ENCODE measurements around the gene FARS2. TPM values are rescaled to one million over a fixed set of nuclear protein-coding genes. Genes with fewer than 3 reads are reported as not detected.

Gene FARS2
- 10 to 100 TPM; 16.4 to 26.1 (median 21.4) TPM for total RNA-seq

GRCh38 chr6:5260661-5261544 lies at the start of gene FARS2, which contains the start of gene LYRM4:
TSS of gene FARS2 (plus strand) at chr6:5261513.
TSS of gene LYRM4 (minus strand) at chr6:5260950. CDS start at chr6:5260733, 217 bp downstream.
- peak; percentile 81 to 82 for DNase-seq (ENCODE audit: low spot score in 2 of 2)
- TF ChIP-seq CTCF (IDR thresholded peaks at IDR 0.05) = peak in 2 of 5 experiments; percentile 29 to 66
- no peak for TF ChIP-seq POLR2A (IDR thresholded peaks at IDR 0.05)
- TF ChIP-seq EP300 (IDR thresholded peaks at IDR 0.05) = peak; percentile 16 to 67
- Histone ChIP-seq H3K27ac (peak within 1 kb of the TSS; percentile 94 to 97 (median 95)), H3K36me3 (peaks cover 0 to 15% (median 0%) of the 10 kb centered on the region in 3 donors), H3K9me3 (no peaks in the 10 kb centered on the region), H3K4me3 (peak within 1 kb of the TSS; percentile 73 to 90 (median 86)), H3K27me3 (no peaks in the 10 kb centered on the region), H3K4me1 (peaks cover 0 to 28% (median 12%) of the 10 kb centered on the region in 4 donors)
- WGBS, 2 donors = 0 to 1% methylated on average over 10 to 48 of the region's 85 CpGs

- 51 to 52% methylated on average over 8 of the region's 8 CpGs for WGBS, 2 donors
- peaks cover 0 to 26% (median 0%) of the 10 kb centered on the region in 3 donors for H3K36me3 ChIP-seq
- no peak overlapping the region for H3K4me3 ChIP-seq
- peak in 1 of 5 experiments; percentile 16 for TF ChIP-seq CTCF (IDR thresholded peaks at IDR 0.05)
- no peak for TF ChIP-seq EP300 (IDR thresholded peaks at IDR 0.05)
- TF ChIP-seq POLR2A (IDR thresholded peaks at IDR 0.05) = no peak
- no peaks in the 10 kb centered on the region for H3K27me3 ChIP-seq
- H3K27ac ChIP-seq = no peak overlapping the region
- no peak for DNase-seq (ENCODE audit: low spot score in 2 of 2)
- peaks cover 0 to 14% (median 2%) of the 10 kb centered on the region in 4 donors for H3K4me1 ChIP-seq
- no peaks in the 10 kb centered on the region for H3K9me3 ChIP-seq
Observed at GRCh38 chr6:5213836-5214235, 47.5 kb upstream of the FARS2 start.

DNA sequence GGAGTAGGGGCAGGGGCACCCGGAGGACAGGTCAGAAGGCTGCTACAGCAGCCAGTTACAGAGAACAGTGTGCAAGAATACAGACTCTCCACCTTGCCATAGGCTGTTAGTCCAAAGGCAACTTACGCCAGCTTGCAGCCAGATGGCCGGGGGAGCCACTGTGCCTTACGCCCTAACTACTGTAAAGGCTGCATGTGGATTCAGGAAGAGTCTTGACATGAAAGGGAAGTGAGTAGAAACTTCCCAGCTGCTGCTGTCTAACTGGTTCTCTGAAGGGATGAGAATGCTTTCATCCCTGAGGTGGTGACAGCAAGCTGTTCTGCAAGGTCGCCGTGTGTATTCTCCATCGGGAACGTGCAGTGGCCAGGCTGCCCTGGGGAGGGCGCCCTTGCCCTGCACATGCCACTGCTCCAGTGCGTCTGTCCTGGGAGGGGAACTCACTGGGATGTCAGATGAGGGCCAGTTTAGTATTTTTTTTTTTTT lies 46.7 kb upstream of the FARS2 start:
- no peaks in the 10 kb centered on the region for H3K9me3 ChIP-seq
- DNase-seq (ENCODE audit: low spot score in 2 of 2) = no peak
- H3K4me1 ChIP-seq = peaks cover 0 to 17% (median 2%) of the 10 kb centered on the region in 4 donors
- no peak overlapping the region for H3K4me3 ChIP-seq
- H3K27ac ChIP-seq = no peak overlapping the region
- no peaks in the 10 kb centered on the region for H3K27me3 ChIP-seq
- peaks cover 0 to 26% (median 0%) of the 10 kb centered on the region in 3 donors for H3K36me3 ChIP-seq
- WGBS, 2 donors = 68 to 73% methylated on average over 10 of the region's 10 CpGs
- TF ChIP-seq POLR2A (IDR thresholded peaks at IDR 0.05) (no peak), CTCF (IDR thresholded peaks at IDR 0.05) (peak; percentile 25 to 48 (median 30)), EP300 (IDR thresholded peaks at IDR 0.05) (no peak)

DNA sequence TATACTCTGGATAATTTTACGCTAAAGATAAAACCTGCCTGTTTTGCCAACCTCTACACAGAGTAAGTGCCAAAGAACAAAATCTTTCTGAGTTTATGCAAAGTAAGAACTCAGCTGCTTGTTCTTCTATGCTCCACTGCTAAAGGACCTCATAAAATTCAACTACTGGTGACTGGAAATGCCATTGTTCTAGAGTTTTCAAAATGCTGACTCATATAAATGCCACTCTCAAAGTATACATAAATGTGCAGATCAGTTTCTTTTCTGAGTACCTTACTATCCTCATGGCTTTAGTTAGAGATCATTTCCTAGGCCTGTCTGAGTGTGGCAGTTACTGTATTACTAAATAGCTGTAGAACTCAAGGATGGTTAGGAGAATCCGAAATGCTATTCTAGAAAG lies 46.2 kb upstream of the FARS2 start:
- Histone ChIP-seq H3K4me1 (peaks cover 0 to 21% (median 2%) of the 10 kb centered on the region in 4 donors), H3K36me3 (peaks cover 0 to 26% (median 0%) of the 10 kb centered on the region in 3 donors), H3K9me3 (no peaks in the 10 kb centered on the region), H3K27ac (no peak overlapping the region), H3K27me3 (no peaks in the 10 kb centered on the region), H3K4me3 (no peak overlapping the region)
- no peak for DNase-seq (ENCODE audit: low spot score in 2 of 2)
- TF ChIP-seq POLR2A (IDR thresholded peaks at IDR 0.05) (no peak), EP300 (IDR thresholded peaks at IDR 0.05) (no peak), CTCF (IDR thresholded peaks at IDR 0.05) (no peak)
- 85 to 88% methylated on average over 2 of the region's 2 CpGs for WGBS, 2 donors

- no peak for DNase-seq (ENCODE audit: low spot score in 2 of 2)
- Histone ChIP-seq H3K4me1 (peaks cover 0 to 23% (median 2%) of the 10 kb centered on the region in 4 donors), H3K27ac (no peak overlapping the region), H3K4me3 (no peak overlapping the region), H3K9me3 (no peaks in the 10 kb centered on the region), H3K36me3 (peaks cover 0 to 26% (median 0%) of the 10 kb centered on the region in 3 donors), H3K27me3 (no peaks in the 10 kb centered on the region)
- 77 to 85% methylated on average over 9 of the region's 9 CpGs for WGBS, 2 donors
- TF ChIP-seq CTCF (IDR thresholded peaks at IDR 0.05) = no peak
Observed at GRCh38 chr6:5215799-5216198, 45.5 kb upstream of the FARS2 start.
